Ovary (tissue), 9 donors: ENCODE results near the gene MSI2. TPM values are rescaled to one million over a fixed set of nuclear protein-coding genes. Genes with fewer than 3 reads are reported as not detected.

ENCODE experiments used
- DNase-seq, 5 donors: peaks; one replicate each; pipeline ENCODE4 v3.0.0-alpha.2; 2019 to 2020
- H3K27ac ChIP-seq, 2 donors: fragments of 200-600 bp; one replicate each; pipeline versions ENCODE4 v1.5.1 to v1.8.0; 2019 to 2022
- H3K27me3 ChIP-seq: fragments of 200-600 bp; one replicate; pipeline ENCODE4 v1.8.0; 2022
- H3K36me3 ChIP-seq: fragments of 200-600 bp; sonication (generic); one replicate; pipeline ENCODE4 v1.5.1; 2019
- H3K4me1 ChIP-seq: one replicate; pipeline ENCODE4 v1.8.1; 2013; ENCODE audit warnings: mild to moderate bottlenecking, moderate library complexity; ENCODE audit not compliant: insufficient read depth
- H3K4me3 ChIP-seq: fragments of 200-600 bp; sonication (generic); one replicate; pipeline ENCODE4 v1.5.1; 2017
- H3K9me3 ChIP-seq, 2 donors: fragments of 200-600 bp in 1 of 2; sonication (generic) in 1 of 2; one replicate each; pipeline versions ENCODE4 v1.5.1 to v1.8.1; 2013 to 2019; ENCODE audit warnings: mild to moderate bottlenecking in 1 of 2, moderate library complexity in 1 of 2
- EP300 ChIP-seq: sonication (generic); formaldehyde crosslinking; IDR thresholded peaks from one replicate; pipeline ENCODE4 v1.6.1; 2017; ENCODE audit warnings: antibody characterized with exemption
- POLR2A ChIP-seq: fragments of 450-650 bp; IDR thresholded peaks from one replicate; pipeline ENCODE4 v1.6.1; 2017; ENCODE audit warnings: antibody characterized with exemption, mild to moderate bottlenecking, moderate library complexity
- WGBS, 3 donors: extraction: QIAGEN DNeasy Blood & Tissue Kit in 1 of 3; methylation state at CpG; one replicate each; pipeline versions ENCODE4 v1.1.5 to v1.1.7; 2013 to 2017; 5-methylcytosine and 5-hydroxymethylcytosine counted together
- intact Hi-C, 4 donors: fragments of 100-400 bp; cut with DNase I; formaldehyde crosslinking; loops; one replicate each; pipeline versions ENCODE4 v1.11.0 to v1.15.1; 2022 to 2023
- polyA plus RNA-seq, 2 donors: library from polyadenylated mRNA; stranded (reverse); fragments of 200-250 nt in 1 of 2; fragments of 350-450 nt in 1 of 2; fragmentation: Illumina TruSeq in 1 of 2; extraction: RNeasy Lipid Tissue Mini Kit (QIAGEN cat#74804) in 1 of 2; gene quantifications; one replicate each; pipeline ENCODE4 v1.2.3, GENCODE V29; 2013 to 2014
- total RNA-seq, 7 donors: library from RNA; depleted of rRNA in 2 of 7; stranded (reverse); fragments of >200 nt in 2 of 7; fragmentation: NEBNext Ultra II Directional in 3 of 7; extraction: Animal tissue kit (Norgen Biotek cat#: 25700) in 3 of 7; gene quantifications; one replicate each; pipeline versions ENCODE4 v1.1.0 to v1.2.4, GENCODE V29; 2016 to 2023
- TF ChIP-seq, protein P1 (sequence below), 3 donors: fragments of 450-650 bp in 2 of 3; fragments of 200-600 bp in 1 of 3; IDR thresholded peaks; one replicate each; pipeline versions ENCODE4 v1.5.1 to v1.8.0; 2016 to 2022; ENCODE audit warnings: antibody characterized with exemption in 3 of 3, mild to moderate bottlenecking in 1 of 3
- donor health status: DM: no; HTN: no; CAD: no; lungs with moderate emphysema.
- donor health status: DM: no; HTN: no; CAD: no.
- donor health status: Bipolar disorder and iron deficiency.
- donor health status: DM: yes; HTN: yes; CAD: no.
- donor health status: DM: no; HTN: no; CAD: no.
- donor health status: DM: yes; HTN: yes; CAD: no.

The MSI2 gene
- total and polyA plus RNA-seq, 9 donors, result 43.1 to 199 (median 120) TPM

DNA sequence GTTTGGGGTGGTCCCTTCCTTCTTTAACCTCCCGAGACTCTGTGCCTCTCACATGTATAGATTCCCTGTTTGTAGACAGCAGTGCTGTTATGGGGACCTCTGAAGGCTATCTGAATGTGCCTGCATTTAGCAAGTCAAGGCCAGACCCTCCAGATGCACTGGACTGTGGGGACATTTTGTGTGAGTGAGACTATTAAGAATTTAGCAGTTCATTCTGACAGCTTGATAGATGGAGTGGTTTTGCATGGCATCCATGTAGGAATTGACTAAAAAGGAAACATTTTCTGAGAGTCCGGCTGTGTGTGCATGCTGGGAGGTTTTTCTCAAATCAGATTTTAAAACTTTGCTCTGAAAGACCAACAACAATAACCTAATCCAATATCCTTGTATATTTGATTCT lies 226.3 kb downstream of the MSI2 start:
- Histone ChIP-seq H3K4me3 (no peak overlapping the region), H3K9me3 (no peaks in the 10 kb centered on the region), H3K27me3 (no peaks in the 10 kb centered on the region), H3K36me3 (no peaks in the 10 kb centered on the region), H3K4me1 (peaks cover 39% of the 10 kb centered on the region), H3K27ac (no peak overlapping the region)
- WGBS, 3 donors, result 76 to 87% (median 80%) methylated on average over 2 of the region's 2 CpGs
- no peak for DNase-seq
- TF ChIP-seq POLR2A, result no peak
- TF ChIP-seq, protein P1, sequence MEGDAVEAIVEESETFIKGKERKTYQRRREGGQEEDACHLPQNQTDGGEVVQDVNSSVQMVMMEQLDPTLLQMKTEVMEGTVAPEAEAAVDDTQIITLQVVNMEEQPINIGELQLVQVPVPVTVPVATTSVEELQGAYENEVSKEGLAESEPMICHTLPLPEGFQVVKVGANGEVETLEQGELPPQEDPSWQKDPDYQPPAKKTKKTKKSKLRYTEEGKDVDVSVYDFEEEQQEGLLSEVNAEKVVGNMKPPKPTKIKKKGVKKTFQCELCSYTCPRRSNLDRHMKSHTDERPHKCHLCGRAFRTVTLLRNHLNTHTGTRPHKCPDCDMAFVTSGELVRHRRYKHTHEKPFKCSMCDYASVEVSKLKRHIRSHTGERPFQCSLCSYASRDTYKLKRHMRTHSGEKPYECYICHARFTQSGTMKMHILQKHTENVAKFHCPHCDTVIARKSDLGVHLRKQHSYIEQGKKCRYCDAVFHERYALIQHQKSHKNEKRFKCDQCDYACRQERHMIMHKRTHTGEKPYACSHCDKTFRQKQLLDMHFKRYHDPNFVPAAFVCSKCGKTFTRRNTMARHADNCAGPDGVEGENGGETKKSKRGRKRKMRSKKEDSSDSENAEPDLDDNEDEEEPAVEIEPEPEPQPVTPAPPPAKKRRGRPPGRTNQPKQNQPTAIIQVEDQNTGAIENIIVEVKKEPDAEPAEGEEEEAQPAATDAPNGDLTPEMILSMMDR (IDR thresholded peaks at IDR 0.05), result no peak
- TF ChIP-seq EP300, result no peak
- intact Hi-C loops, result no loop called here

DNA sequence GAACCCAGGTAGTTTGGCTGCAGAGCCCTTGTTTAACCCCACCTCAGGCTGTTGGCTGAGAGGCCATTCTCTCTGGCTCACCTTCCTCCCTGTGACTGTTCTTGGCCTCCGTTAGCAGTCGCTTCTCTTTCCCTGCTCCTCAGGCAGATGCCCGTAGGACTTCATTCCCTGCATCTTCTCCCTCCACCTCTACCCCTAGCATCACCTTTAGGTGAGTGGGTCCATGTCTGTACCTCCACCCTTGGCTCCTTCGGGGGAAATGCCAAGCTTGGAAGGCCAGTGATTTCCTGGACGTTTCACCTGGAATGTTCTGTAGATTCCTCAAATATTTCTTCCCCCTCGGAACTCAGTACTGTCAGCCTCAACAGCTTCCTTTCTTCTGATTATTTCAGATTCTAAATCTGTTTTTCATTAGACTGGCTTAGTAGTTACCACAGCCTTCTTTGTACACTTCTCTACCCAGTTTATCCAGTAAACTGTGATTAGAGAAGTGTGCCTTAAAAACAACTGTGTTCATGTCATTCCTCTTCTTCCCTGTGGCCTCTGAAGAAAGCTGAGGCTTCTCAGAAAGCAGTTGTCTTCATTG lies 227.9 kb downstream of the MSI2 start:
- Histone ChIP-seq H3K36me3 (no peaks in the 10 kb centered on the region), H3K27me3 (no peaks in the 10 kb centered on the region), H3K9me3 (no peaks in the 10 kb centered on the region), H3K4me3 (no peak overlapping the region), H3K4me1 (peaks cover 35% of the 10 kb centered on the region), H3K27ac (no peak overlapping the region)
- TF ChIP-seq, protein P1 (IDR thresholded peaks at IDR 0.05), result no peak
- no peak for TF ChIP-seq EP300
- no peak for TF ChIP-seq POLR2A
- intact Hi-C loops, result no loop called here
- WGBS, 3 donors, result 66 to 69% (median 67%) methylated on average over 6 of the region's 6 CpGs
- no peak for DNase-seq

DNA sequence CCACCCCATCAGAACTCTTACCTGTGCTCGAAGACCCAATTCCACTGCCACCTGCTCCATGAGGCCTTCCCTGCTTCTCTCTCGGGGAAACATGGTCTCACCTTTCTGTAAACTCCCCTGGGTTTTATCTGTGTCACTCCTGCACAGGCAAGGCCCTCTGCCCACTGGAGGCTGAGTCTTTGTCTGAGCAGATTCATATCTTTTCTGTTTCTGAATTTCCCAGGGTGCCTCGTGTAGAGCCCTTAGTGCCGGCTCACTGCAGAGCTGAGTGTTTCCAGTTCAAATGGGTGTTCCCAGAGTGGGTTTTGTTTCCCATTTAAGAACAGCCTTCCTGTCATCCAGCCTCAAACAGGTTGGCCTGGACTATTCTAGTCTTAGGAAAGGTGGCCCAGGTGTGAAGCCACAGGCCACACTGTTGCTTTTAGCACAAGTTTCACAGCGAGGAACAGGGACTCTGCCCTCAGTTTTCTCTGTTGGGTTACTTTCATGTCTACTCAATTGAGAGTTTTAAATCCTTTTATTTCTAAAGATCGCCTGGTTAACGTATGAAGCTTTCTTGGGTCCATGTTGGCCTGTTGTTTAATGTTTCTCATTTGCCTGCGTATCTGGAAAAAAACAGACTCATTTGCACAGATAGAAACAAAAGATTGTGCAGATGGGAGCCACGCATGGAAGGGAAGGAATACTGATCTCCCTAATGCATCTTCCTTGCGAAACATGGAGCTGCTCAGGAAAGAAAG lies 228.7 kb downstream of the MSI2 start:
- WGBS, 3 donors, result 95 to 97% (median 96%) methylated on average over 10 of the region's 10 CpGs
- intact Hi-C loops, result no loop called here

DNA sequence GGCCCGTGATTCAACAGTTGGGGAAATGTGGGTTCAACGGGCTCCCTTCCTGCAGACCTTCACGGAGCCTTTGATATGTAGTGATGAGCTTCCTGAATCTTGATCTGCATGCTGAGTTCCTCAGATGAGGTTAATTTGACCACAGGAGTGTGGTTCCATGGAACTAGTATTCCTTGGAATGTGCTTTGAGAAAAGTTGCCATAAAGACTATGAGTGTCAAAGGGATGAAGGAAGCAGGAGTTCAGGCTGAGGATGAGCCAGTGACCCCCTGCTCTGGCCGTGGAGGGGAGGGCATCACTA lies 229.2 kb downstream of the MSI2 start:
- Histone ChIP-seq H3K9me3 (no peaks in the 10 kb centered on the region), H3K4me3 (no peak overlapping the region), H3K27me3 (no peaks in the 10 kb centered on the region), H3K4me1 (peaks cover 38% of the 10 kb centered on the region), H3K27ac (peak overlapping the region in 1 of 2 donors; percentile 61), H3K36me3 (no peaks in the 10 kb centered on the region)
- DNase-seq, result no peak
- 64 to 81% (median 72%) methylated on average over 4 of the region's 4 CpGs for WGBS, 3 donors
- intact Hi-C loops, result no loop called here
- TF ChIP-seq POLR2A (no peak), EP300 (no peak)
- TF ChIP-seq, protein P1 (IDR thresholded peaks at IDR 0.05), result no peak

More for the DNA sequence above, 228.7 kb downstream of the MSI2 start:
- DNase-seq, result no peak
- TF ChIP-seq EP300 (no peak), POLR2A (no peak)
- TF ChIP-seq, protein P1 (IDR thresholded peaks at IDR 0.05), result no peak
- H3K36me3 ChIP-seq, result no peaks in the 10 kb centered on the region
- H3K9me3 ChIP-seq, result no peaks in the 10 kb centered on the region
- no peak overlapping the region for H3K27ac ChIP-seq
- peaks cover 36% of the 10 kb centered on the region for H3K4me1 ChIP-seq
- no peaks in the 10 kb centered on the region for H3K27me3 ChIP-seq
- no peak overlapping the region for H3K4me3 ChIP-seq
